Osteoblast (primary cell): Measurements from ENCODE around the gene CCNC. TPM values are rescaled to one million over a fixed set of nuclear protein-coding genes. Genes with fewer than 3 reads are reported as not detected.
A peak's percentile ranks its signal among the peaks of the same experiment; 100 is the strongest.

ENCODE experiments used
- DNase-seq: peaks from one replicate; pipeline ENCODE4 v3.0.0; 2011; ENCODE audit warnings: low spot score, mixed read lengths; ENCODE audit not compliant: insufficient read length; ENCODE audit errors: missing footprints
- H2AFZ ChIP-seq: 2 replicates; pipeline ENCODE4 v1.6.0; 2011; ENCODE audit warnings: mild to moderate bottlenecking, low read length
- H3K27ac ChIP-seq: 2 replicates; pipeline ENCODE4 v1.5.1; 2011; ENCODE audit warnings: mild to moderate bottlenecking, low read depth, low read length, moderate library complexity
- H3K27me3 ChIP-seq: 2 replicates; pipeline ENCODE4 v1.6.0; 2012; ENCODE audit warnings: mild to moderate bottlenecking, control low read depth, inconsistent platforms, low read length, moderate library complexity; ENCODE audit not compliant: insufficient read depth
- H3K36me3 ChIP-seq: 2 replicates; pipeline ENCODE4 v1.5.1; 2011; ENCODE audit warnings: mild to moderate bottlenecking, low read length, control low read depth, moderate library complexity; ENCODE audit not compliant: insufficient read depth
- H3K4me1 ChIP-seq: 2 replicates; pipeline ENCODE4 v1.5.1; 2011; ENCODE audit warnings: mild to moderate bottlenecking, low read length, control low read depth, moderate library complexity; ENCODE audit not compliant: insufficient read depth
- H3K4me2 ChIP-seq: 2 replicates; pipeline ENCODE4 v1.6.0; 2011; ENCODE audit warnings: mild to moderate bottlenecking, low read length; ENCODE audit not compliant: insufficient read depth
- H3K4me3 ChIP-seq: fragments of 200-600 bp; sonication (generic); 3 replicates; pipeline ENCODE4 v1.5.1; 2012; ENCODE audit warnings: mild to moderate bottlenecking, low read length, inconsistent platforms; ENCODE audit not compliant: insufficient read depth
- H3K79me2 ChIP-seq: 2 replicates; pipeline ENCODE4 v1.6.0; 2012; ENCODE audit warnings: mild to moderate bottlenecking, low read length, control low read depth, inconsistent platforms; ENCODE audit not compliant: insufficient read depth
- H3K9me3 ChIP-seq: 2 replicates; pipeline ENCODE4 v1.5.1; 2011; ENCODE audit warnings: low read depth, low read length, control low read depth
- H4K20me1 ChIP-seq: 2 replicates; pipeline ENCODE4 v1.6.0; 2012; ENCODE audit warnings: mild to moderate bottlenecking, low read length, control low read depth; ENCODE audit not compliant: insufficient read depth
- CTCF ChIP-seq: IDR thresholded peaks from 2 replicates; pipeline ENCODE4 v1.5.1; 2011; ENCODE audit warnings: mild to moderate bottlenecking, low read depth, low read length, moderate library complexity; ENCODE audit errors: extremely low read depth
- total RNA-seq: library from RNA; depleted of rRNA; stranded (reverse); fragments of >200 nt; gene quantifications from 2 replicates; pipeline ENCODE4 v1.2.3, GENCODE V29; 2012

CCNC gene
- total RNA-seq: 89.4 and 89.6 TPM in 2 replicates

GRCh38 chr6:99568103-99568933 is at the start of gene CCNC:
CCNC (minus strand) TSS chr6:99568660; CDS start chr6:99568527, 133 bp downstream.
- peak within 1 kb of the TSS; percentile 92 for H3K4me2 ChIP-seq
- TF ChIP-seq CTCF: no peak
- H3K27ac ChIP-seq: peak within 1 kb of the TSS; percentile 88
- no peaks in the 10 kb centered on the region for H3K36me3 ChIP-seq
- no peaks in the 10 kb centered on the region for H3K9me3 ChIP-seq
- peaks cover 9% of the 10 kb centered on the region for H3K4me1 ChIP-seq
- peaks cover 49% of the 10 kb centered on the region for H3K79me2 ChIP-seq
- H4K20me1 ChIP-seq: peaks cover 6% of the 10 kb centered on the region
- peak within 1 kb of the TSS; percentile 96 for H2AFZ ChIP-seq
- DNase-seq: peak; percentile 92
- H3K27me3 ChIP-seq: no peaks in the 10 kb centered on the region
- H3K4me3 ChIP-seq: peak within 1 kb of the TSS; percentile 96

GRCh38 chr6:99617131-99617530 is 48.7 kb upstream of the CCNC start:
- Histone ChIP-seq H3K27me3 (peaks cover 93% of the 10 kb centered on the region), H3K79me2 (no peaks in the 10 kb centered on the region)
- TF ChIP-seq CTCF: no peak

GRCh38 chr6:99614430-99615186 is 46.1 kb upstream of the CCNC start:
- Histone ChIP-seq H3K4me2 (peak overlapping the region; percentile 13), H3K27ac (no peak overlapping the region), H3K4me3 (no peak overlapping the region), H3K79me2 (no peaks in the 10 kb centered on the region), H3K4me1 (no peaks in the 10 kb centered on the region), H3K36me3 (no peaks in the 10 kb centered on the region), H4K20me1 (no peaks in the 10 kb centered on the region), H3K27me3 (peaks cover 96% of the 10 kb centered on the region), H2AFZ (no peak overlapping the region), H3K9me3 (no peaks in the 10 kb centered on the region)
- no peak for TF ChIP-seq CTCF
- no peak for DNase-seq

More at GRCh38 chr6:99617131-99617530, 48.7 kb upstream of the CCNC start:
- DNase-seq: no peak
- no peak overlapping the region for H3K27ac ChIP-seq
- H3K36me3 ChIP-seq: no peaks in the 10 kb centered on the region
- no peaks in the 10 kb centered on the region for H3K4me1 ChIP-seq
- no peak overlapping the region for H3K4me2 ChIP-seq
- no peaks in the 10 kb centered on the region for H4K20me1 ChIP-seq
- H3K9me3 ChIP-seq: no peaks in the 10 kb centered on the region
- no peak overlapping the region for H2AFZ ChIP-seq
- H3K4me3 ChIP-seq: no peak overlapping the region
